ENCODE measurements around the gene ARAP2.

ARAP2 gene

DNA sequence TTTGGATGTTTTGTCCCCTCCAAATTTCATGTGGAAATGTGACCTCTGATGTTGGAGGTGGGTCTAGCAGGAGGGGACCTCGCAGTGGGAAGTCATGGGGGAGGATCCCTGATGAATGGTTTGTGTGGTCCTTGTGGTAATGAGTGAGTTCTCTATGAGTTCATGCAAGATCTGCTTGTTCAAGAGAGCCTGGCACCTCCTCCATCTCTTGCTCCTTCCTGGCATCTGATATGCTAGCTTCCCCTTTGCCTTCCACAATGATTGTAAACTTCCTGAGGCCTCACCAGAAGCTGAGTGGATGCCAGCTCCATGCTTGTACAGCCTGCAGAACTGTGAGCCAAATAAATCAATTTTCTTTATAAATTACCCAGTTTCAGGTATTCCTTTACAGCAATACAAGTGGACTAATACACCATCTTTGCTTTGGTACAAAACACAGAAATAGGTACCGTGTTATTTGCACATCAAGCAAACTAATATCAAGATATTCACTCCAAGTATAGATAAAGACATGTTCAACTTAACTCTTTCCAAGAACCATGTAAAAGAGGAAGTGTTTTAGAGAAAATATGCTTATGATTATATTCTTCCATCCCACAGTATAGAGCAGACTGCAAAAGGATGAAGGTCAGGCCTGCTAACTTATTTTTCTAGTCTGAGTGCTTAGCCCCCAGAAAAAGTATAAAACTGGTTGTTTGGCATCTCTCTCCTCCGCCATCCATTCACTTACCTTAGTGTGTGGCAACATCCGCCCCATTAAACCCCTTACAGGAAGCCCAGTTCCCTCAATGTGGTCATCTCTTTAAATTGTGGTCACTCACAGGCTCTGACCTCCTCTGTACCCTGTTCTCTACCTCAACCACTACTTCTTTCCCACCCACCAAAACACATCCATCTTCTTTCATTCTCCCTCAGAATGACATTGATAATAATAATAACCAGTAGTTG lies 6.7 kb downstream of the ARAP2 start:
- H3K79me2 ChIP-seq (ENCODE audit: control insufficient read depth, low read length): no peaks in the 10 kb centered on the region
- TF ChIP-seq CTCF (IDR thresholded peaks at IDR 0.05; ENCODE audit: low read depth, low read length, poor library complexity, severe bottlenecking) (no peak), EZH2phosphoT487 (IDR thresholded peaks at IDR 0.05; ENCODE audit: borderline replicate concordance, low read length) (no peak)
- no peaks in the 10 kb centered on the region for H3K4me1 ChIP-seq (ENCODE audit: control insufficient read depth, low read length)

DNA sequence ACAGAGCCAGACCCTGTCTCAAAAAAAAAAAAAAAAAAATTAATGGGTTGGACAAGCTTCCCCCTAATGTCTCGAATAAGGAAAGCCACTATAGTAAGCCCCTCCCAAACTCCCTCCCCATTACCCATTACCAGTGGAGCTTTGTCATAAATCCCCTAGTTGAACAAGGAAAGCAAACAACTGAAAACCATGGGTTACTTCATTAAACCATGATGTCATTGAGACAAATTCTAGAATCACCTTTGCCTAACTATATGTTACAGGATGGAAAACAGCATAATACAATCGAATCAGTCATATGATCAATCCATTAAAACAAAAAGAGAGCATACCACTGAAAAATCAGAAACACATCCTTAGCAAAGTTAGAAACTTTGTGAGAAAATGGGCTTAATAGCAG lies 8.2 kb downstream of the ARAP2 start:
- no peak for TF ChIP-seq CTCF (IDR thresholded peaks at IDR 0.05; ENCODE audit: low read depth, low read length, poor library complexity, severe bottlenecking)
- H3K4me1 ChIP-seq (ENCODE audit: control insufficient read depth, low read length): no peaks in the 10 kb centered on the region
- no peak overlapping the region for H3K4me2 ChIP-seq (ENCODE audit: low read length)
- H3K4me3 ChIP-seq (ENCODE audit: low read length): no peak overlapping the region
- no peak overlapping the region for H3K27ac ChIP-seq (ENCODE audit: low read depth, low read length)
- H3F3A ChIP-seq (ENCODE audit: control insufficient read depth, insufficient read depth): no peaks in the 10 kb centered on the region
- no peaks in the 10 kb centered on the region for H3K9me3 ChIP-seq (ENCODE audit: control insufficient read depth, insufficient read depth, low read length)
- no peaks in the 10 kb centered on the region for H3K9me2 ChIP-seq (replicated peaks; ENCODE audit: control insufficient read depth, low read length)
- H3K27me3 ChIP-seq (ENCODE audit: control insufficient read depth, low read length): no peaks in the 10 kb centered on the region
- no peaks in the 10 kb centered on the region for H3K79me2 ChIP-seq (ENCODE audit: control insufficient read depth, low read length)
- no peaks in the 10 kb centered on the region for H4K20me1 ChIP-seq (ENCODE audit: control insufficient read depth, insufficient read depth, low read depth, low read length)
- H3K36me3 ChIP-seq (ENCODE audit: control insufficient read depth, low read length): no peaks in the 10 kb centered on the region

More for the DNA sequence above, 6.7 kb downstream of the ARAP2 start:
- no peak overlapping the region for H3K27ac ChIP-seq (ENCODE audit: low read depth, low read length)
- H3K9me2 ChIP-seq (replicated peaks; ENCODE audit: control insufficient read depth, low read length): no peaks in the 10 kb centered on the region
- no peaks in the 10 kb centered on the region for H3K36me3 ChIP-seq (ENCODE audit: control insufficient read depth, low read length)
- peaks cover 9% of the 10 kb centered on the region; the same call in 1 of the 2 replicates for H3K27me3 ChIP-seq (ENCODE audit: control insufficient read depth, low read length)
- H3K9me3 ChIP-seq (ENCODE audit: control insufficient read depth, insufficient read depth, low read length): no peaks in the 10 kb centered on the region
- H3K4me3 ChIP-seq (ENCODE audit: low read length): no peak overlapping the region
- H3K4me2 ChIP-seq (ENCODE audit: low read length): no peak overlapping the region
- no peaks in the 10 kb centered on the region for H3F3A ChIP-seq (ENCODE audit: control insufficient read depth, insufficient read depth)
- H4K20me1 ChIP-seq (ENCODE audit: control insufficient read depth, insufficient read depth, low read depth, low read length): no peaks in the 10 kb centered on the region

DNA sequence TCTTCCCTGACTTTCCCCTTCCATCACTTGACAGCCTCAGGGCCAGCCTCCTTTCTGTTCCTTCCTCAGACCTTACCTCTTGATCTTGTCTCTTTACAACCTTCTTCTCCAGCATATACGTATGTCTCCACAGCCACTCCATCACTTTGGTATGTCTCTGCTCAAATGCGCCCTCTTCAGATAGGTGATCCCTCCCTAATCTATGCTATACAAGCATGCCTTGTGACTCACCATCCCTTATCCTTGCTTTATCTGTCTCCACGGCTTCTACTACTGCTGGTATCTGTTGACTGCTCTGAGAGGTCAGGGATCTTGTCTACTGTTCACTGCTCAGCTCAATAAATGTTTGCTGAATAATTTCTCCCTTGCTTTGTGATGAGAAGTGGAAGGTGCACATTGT lies 9.0 kb downstream of the ARAP2 start:
- Histone ChIP-seq H3K4me2 (ENCODE audit: low read length) (no peak overlapping the region), H3K9me2 (replicated peaks; ENCODE audit: control insufficient read depth, low read length) (no peaks in the 10 kb centered on the region), H3K4me3 (ENCODE audit: low read length) (no peak overlapping the region), H3K9me3 (ENCODE audit: control insufficient read depth, insufficient read depth, low read length) (no peaks in the 10 kb centered on the region), H3K79me2 (ENCODE audit: control insufficient read depth, low read length) (no peaks in the 10 kb centered on the region), H3F3A (ENCODE audit: control insufficient read depth, insufficient read depth) (no peaks in the 10 kb centered on the region), H3K4me1 (ENCODE audit: control insufficient read depth, low read length) (no peaks in the 10 kb centered on the region), H3K36me3 (ENCODE audit: control insufficient read depth, low read length) (no peaks in the 10 kb centered on the region), H4K20me1 (ENCODE audit: control insufficient read depth, insufficient read depth, low read depth, low read length) (no peaks in the 10 kb centered on the region), H3K27ac (ENCODE audit: low read depth, low read length) (no peak overlapping the region), H3K27me3 (ENCODE audit: control insufficient read depth, low read length) (no peaks in the 10 kb centered on the region)
- TF ChIP-seq EZH2phosphoT487 (IDR thresholded peaks at IDR 0.05; ENCODE audit: borderline replicate concordance, low read length) (no peak), CTCF (IDR thresholded peaks at IDR 0.05; ENCODE audit: low read depth, low read length, poor library complexity, severe bottlenecking) (no peak)
